ENCODE measurements around the gene CLEC18A. TPM values are rescaled to one million over a fixed set of nuclear protein-coding genes. Genes with fewer than 3 reads are reported as not detected.

CLEC18A gene
- total RNA-seq, 1 donor from 2014 or later: 0.28 TPM

DNA sequence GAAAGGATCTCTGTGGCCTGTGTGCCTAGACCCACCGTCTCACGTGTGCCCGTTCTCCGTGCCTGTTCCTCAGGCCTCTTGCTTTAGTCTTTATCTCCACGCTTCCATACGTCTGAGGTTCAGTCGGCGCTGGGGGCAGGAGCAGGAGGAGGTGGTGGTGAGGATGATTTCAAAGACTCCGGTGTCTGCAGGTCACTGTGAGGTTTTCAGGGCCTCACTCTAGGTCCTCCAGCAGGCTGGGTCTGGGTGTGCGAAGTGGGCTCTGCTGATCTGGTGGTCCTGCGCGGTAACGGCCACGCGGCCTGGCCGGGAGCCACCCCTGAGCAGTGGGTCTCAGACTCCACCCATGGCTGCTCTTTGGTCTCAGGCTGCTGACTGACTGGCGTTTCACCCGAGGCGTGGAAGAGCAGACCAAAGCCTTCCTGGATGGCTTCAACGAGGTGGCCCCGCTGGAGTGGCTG is 14.4 kb upstream of the CLEC18A start:
- H3K4me3 Mint-ChIP-seq (ENCODE audit: unreplicated experiment): no peak overlapping the region
- DNase-seq (ENCODE audit: low spot score): no peak
- H3K27me3 Mint-ChIP-seq (ENCODE audit: unreplicated experiment): peaks cover 7% of the 10 kb centered on the region
- TF ChIP-seq CTCF (IDR thresholded peaks at IDR 0.05; ENCODE audit: unreplicated experiment): no peak
- H3K27ac Mint-ChIP-seq (ENCODE audit: unreplicated experiment): no peak overlapping the region
- no peaks in the 10 kb centered on the region for H3K9me3 Mint-ChIP-seq (ENCODE audit: unreplicated experiment)
- no peaks in the 10 kb centered on the region for H3K4me1 Mint-ChIP-seq (ENCODE audit: unreplicated experiment)
- peaks cover 29% of the 10 kb centered on the region for H3K36me3 Mint-ChIP-seq (ENCODE audit: low read depth, unreplicated experiment)

- H3K4me3 Mint-ChIP-seq (ENCODE audit: unreplicated experiment): no peak overlapping the region
- no peak for TF ChIP-seq CTCF (IDR thresholded peaks at IDR 0.05; ENCODE audit: unreplicated experiment)
- H3K36me3 Mint-ChIP-seq (ENCODE audit: low read depth, unreplicated experiment): peaks cover 29% of the 10 kb centered on the region
- no peaks in the 10 kb centered on the region for H3K9me3 Mint-ChIP-seq (ENCODE audit: unreplicated experiment)
- DNase-seq (ENCODE audit: low spot score): no peak
- no peaks in the 10 kb centered on the region for H3K4me1 Mint-ChIP-seq (ENCODE audit: unreplicated experiment)
- no peak overlapping the region for H3K27ac Mint-ChIP-seq (ENCODE audit: unreplicated experiment)
- H3K27me3 Mint-ChIP-seq (ENCODE audit: unreplicated experiment): peaks cover 7% of the 10 kb centered on the region
Observed at GRCh38 chr16:69937465-69937951, 13.6 kb upstream of the CLEC18A start.

DNA sequence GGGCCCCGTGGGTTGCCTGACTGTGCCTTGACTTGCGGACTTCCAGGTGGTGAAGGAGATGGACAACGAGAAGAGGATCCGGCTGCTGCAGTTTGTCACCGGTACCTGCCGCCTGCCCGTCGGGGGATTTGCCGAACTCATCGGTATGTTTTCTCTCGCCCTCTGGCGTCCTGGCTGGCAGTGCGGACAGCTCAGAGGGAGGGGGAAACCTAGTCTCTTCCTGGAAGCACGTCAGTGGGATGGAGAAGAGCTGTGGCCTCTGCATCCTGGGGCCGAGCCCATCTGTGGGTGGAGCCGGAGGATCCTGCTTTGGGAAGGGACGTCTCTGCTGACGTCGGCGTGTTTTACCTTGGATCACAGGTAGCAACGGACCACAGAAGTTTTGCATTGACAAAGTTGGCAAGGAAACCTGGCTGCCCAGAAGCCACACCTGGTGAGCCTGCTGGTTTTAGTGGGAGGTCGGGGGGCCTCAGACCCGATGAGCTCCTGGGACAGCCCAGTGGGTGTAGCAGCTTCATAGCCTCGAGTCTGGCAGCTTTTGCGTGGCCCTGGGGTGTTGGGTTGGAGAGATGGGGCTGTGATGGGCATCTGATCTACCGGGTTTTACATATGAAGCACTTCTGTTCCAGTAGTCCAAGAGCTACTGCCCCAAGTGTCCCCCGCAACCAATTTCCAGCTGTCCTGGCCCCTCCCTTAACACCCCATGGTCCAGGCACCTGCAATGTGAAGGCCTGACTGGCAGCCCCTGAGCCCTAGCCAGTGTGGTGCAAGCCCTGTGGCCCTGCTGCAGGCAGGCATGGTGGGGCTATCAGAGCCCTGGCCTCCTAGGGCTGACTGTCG is 11.9 kb upstream of the CLEC18A start:
- Mint-ChIP-seq H3K4me1 (ENCODE audit: unreplicated experiment) (no peaks in the 10 kb centered on the region), H3K9me3 (ENCODE audit: unreplicated experiment) (no peaks in the 10 kb centered on the region), H3K4me3 (ENCODE audit: unreplicated experiment) (no peak overlapping the region), H3K27me3 (ENCODE audit: unreplicated experiment) (peaks cover 5% of the 10 kb centered on the region), H3K36me3 (ENCODE audit: low read depth, unreplicated experiment) (peaks cover 27% of the 10 kb centered on the region), H3K27ac (ENCODE audit: unreplicated experiment) (no peak overlapping the region)
- DNase-seq (ENCODE audit: low spot score): no peak
- TF ChIP-seq CTCF (IDR thresholded peaks at IDR 0.05; ENCODE audit: unreplicated experiment): no peak

DNA sequence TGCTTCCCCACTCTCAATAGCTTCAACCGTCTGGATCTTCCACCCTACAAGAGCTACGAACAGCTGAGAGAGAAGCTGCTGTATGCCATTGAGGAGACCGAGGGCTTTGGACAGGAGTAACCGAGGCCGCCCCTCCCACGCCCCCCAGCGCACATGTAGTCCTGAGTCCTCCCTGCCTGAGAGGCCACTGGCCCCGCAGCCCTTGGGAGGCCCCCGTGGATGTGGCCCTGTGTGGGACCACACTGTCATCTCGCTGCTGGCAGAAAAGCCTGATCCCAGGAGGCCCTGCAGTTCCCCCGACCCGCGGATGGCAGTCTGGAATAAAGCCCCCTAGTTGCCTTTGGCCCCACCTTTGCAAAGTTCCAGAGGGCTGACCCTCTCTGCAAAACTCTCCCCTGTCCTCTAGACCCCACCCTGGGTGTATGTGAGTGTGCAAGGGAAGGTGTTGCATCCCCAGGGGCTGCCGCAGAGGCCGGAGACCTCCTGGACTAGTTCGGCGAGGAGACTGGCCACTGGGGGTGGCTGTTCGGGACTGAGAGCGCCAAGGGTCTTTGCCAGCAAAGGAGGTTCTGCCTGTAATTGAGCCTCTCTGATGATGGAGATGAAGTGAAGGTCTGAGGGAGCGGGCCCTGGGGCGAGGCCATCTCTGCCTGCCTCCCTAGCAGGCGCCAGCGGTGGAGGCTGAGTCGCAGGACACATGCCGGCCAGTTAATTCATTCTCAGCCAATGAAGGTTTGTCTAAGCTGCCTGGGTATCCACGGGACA is 11.1 kb upstream of the CLEC18A start:
- no peak for DNase-seq (ENCODE audit: low spot score)
- Mint-ChIP-seq H3K4me3 (ENCODE audit: unreplicated experiment) (no peak overlapping the region), H3K4me1 (ENCODE audit: unreplicated experiment) (no peaks in the 10 kb centered on the region), H3K27ac (ENCODE audit: unreplicated experiment) (no peak overlapping the region), H3K27me3 (ENCODE audit: unreplicated experiment) (peaks cover 5% of the 10 kb centered on the region), H3K36me3 (ENCODE audit: low read depth, unreplicated experiment) (peaks cover 27% of the 10 kb centered on the region), H3K9me3 (ENCODE audit: unreplicated experiment) (no peaks in the 10 kb centered on the region)
- TF ChIP-seq CTCF (IDR thresholded peaks at IDR 0.05; ENCODE audit: unreplicated experiment): no peak

Measured in endothelial cell (in vitro differentiated cells).